Measurements from ENCODE around the gene TSNAX.
A peak's percentile ranks its signal among the peaks of the same experiment; 100 is the strongest.

DNA sequence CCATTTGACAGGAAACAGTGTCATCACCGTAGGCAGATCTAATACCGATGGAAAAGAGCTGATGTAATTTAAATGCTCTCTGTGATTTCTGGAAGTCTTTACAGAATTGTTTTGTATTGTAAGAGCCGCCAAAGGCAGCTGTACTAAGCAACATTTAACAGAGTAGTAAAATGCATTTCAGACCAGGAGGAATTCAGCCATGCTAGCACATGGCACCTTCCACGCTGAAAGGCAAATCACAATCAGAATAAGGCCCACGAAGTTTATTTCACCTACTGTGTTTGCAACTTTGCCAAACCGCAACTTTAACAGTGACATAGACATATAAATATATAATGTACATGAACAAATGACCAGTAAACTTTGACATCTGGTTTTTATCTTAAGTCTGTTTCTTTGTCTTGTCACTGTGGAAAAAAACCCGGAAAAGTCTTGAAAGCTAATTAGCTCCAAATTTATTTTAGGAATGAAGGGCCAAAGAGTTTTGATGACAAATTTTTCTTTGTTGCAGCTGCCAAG is 72.0 kb downstream of the TSNAX start:
- TF ChIP-seq TAF1 (IDR thresholded peaks at IDR 0.05; ENCODE audit: borderline replicate concordance, insufficient read depth, low read length), result no peak
- TF ChIP-seq, protein P1, sequence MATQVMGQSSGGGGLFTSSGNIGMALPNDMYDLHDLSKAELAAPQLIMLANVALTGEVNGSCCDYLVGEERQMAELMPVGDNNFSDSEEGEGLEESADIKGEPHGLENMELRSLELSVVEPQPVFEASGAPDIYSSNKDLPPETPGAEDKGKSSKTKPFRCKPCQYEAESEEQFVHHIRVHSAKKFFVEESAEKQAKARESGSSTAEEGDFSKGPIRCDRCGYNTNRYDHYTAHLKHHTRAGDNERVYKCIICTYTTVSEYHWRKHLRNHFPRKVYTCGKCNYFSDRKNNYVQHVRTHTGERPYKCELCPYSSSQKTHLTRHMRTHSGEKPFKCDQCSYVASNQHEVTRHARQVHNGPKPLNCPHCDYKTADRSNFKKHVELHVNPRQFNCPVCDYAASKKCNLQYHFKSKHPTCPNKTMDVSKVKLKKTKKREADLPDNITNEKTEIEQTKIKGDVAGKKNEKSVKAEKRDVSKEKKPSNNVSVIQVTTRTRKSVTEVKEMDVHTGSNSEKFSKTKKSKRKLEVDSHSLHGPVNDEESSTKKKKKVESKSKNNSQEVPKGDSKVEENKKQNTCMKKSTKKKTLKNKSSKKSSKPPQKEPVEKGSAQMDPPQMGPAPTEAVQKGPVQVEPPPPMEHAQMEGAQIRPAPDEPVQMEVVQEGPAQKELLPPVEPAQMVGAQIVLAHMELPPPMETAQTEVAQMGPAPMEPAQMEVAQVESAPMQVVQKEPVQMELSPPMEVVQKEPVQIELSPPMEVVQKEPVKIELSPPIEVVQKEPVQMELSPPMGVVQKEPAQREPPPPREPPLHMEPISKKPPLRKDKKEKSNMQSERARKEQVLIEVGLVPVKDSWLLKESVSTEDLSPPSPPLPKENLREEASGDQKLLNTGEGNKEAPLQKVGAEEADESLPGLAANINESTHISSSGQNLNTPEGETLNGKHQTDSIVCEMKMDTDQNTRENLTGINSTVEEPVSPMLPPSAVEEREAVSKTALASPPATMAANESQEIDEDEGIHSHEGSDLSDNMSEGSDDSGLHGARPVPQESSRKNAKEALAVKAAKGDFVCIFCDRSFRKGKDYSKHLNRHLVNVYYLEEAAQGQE (IDR thresholded peaks at IDR 0.05; ENCODE audit: insufficient read depth in 1 of 2, low read depth in 2 of 2, low read length in 2 of 2), result no peak
- peak; percentile 44; the same call in 1 of the 2 replicates for TF ChIP-seq POLR2AphosphoS5 (IDR thresholded peaks at IDR 0.05; ENCODE audit: low read depth, low read length)
- peak; percentile 17; the same call in 1 of the 2 replicates for TF ChIP-seq SIN3A (IDR thresholded peaks at IDR 0.05; ENCODE audit: borderline replicate concordance, insufficient read depth, low read length)
- no peak for TF ChIP-seq FOXP2 (optimal IDR thresholded peaks at IDR 0.05; ENCODE audit: borderline replicate concordance, extremely low read depth, extremely low read length, insufficient read depth)

Data from PFSK-1 (cell line).